KOPT-K1 (cell line): Measurements from ENCODE around the gene ENG.

Source experiments
- H3K27ac ChIP-seq: fragments of 200-600 bp; sonication (generic); 2 replicates; pipeline ENCODE4 v1.5.1; 2016; ENCODE audit warnings: antibody characterized with exemption, mild to moderate bottlenecking, low read depth, low read length; ENCODE audit not compliant: poor library complexity, severe bottlenecking
- H3K36me3 ChIP-seq: fragments of 200-600 bp; sonication (generic); 2 replicates; pipeline ENCODE4 v1.5.1; 2017; ENCODE audit warnings: antibody characterized with exemption, mild to moderate bottlenecking, low read length, moderate library complexity; ENCODE audit not compliant: insufficient read depth
- H3K9me3 ChIP-seq: fragments of 200-600 bp; sonication (generic); 2 replicates; pipeline ENCODE4 v1.5.1; 2017; ENCODE audit warnings: antibody characterized with exemption, low read length, mild to moderate bottlenecking; ENCODE audit not compliant: insufficient read depth, poor library complexity, severe bottlenecking

Gene ENG

DNA sequence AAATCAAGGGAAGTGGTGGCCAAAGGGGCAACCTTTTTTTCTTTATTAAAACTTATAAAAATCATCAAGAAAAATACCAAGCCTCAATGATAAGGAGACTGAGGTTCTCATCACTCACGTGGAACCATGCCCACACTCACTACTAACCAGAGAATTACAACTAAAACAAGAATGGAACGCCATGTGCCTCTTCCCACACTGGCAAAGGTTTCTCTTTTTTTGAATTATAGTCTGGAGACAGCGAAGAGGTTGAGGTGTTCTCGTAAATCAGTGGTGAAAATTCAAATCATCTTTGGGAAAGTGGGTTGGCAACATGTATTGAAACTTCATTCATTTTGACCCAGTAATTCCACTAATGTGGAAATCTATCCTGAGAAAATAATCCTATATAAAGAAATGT is 32.4 kb downstream of the ENG start:
- H3K9me3 ChIP-seq = no peaks in the 10 kb centered on the region
- H3K36me3 ChIP-seq = peaks cover 20% of the 10 kb centered on the region; the same call in 1 of the 2 replicates
- no peak overlapping the region for H3K27ac ChIP-seq

DNA sequence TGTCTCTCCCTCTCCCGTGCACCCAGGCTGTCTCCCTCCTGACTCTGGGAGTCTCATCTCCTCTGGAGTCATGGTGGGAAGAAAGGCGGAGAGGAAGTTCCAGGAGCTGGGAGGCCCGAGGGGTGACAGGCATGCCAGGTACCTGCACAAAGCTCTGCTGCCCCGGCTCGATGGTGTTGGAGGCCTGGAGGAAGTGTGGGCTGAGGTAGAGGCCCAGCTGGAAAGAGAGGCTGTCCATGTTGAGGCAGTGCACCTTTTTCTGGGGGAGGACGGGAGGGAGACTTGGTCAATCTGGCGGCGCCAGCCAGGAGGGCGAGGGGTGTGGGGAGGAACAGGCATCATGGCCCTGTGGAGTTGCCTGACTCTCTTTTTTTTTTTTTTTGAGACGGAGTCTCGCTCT is 35.9 kb downstream of the ENG start:
- H3K36me3 ChIP-seq = peaks cover 53% of the 10 kb centered on the region
- H3K9me3 ChIP-seq = no peaks in the 10 kb centered on the region
- H3K27ac ChIP-seq = no peak overlapping the region

DNA sequence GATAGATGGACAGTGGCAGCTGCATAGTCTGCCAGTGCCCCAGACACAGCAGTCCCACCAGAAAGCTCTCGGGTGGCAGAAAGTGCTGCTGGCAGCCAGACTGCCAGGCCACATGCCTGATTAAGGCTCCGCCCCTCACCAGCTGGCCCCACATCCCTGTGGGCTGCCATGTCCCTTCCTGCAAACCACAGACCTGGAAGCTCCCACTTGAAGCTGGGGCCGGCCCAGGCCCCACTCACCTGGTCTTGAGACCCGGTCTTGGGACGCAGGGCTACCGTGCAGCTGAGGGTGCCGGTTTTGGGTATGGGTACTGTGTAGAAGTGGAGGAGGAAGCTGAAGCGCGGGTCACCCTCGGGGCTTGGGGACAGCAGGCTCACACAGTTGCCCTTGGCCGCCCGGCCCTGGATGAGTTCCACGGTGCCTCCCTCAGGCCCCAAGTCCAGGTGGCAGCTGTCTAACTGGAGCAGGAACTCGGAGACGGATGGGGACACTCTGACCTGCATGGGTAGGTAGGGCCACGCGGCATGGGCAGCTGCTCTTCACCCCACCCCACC is 36.5 kb downstream of the ENG start:
- H3K36me3 ChIP-seq = peaks cover 60% of the 10 kb centered on the region
- H3K9me3 ChIP-seq = no peaks in the 10 kb centered on the region
- no peak overlapping the region for H3K27ac ChIP-seq

DNA sequence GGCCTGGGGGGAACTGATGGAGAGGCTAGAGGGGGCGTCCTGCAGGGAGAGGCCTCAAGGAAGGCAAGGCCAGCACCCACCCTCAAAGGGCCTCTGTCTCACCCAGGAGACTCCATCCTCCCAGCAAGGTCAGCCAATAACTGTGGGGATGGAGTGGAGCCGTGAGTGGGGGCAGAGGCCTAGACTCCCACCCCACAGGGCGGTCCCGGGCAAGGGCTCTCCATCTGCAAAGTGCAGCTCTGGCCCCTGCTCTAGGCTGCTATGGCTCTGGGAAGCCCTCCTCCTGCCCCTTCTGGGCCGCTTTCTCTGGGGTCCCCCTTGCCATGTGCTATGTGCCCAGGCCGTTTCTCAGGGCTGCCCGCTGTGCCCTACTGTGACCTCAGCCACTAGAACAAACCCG is 37.7 kb downstream of the ENG start:
- no peak overlapping the region for H3K27ac ChIP-seq
- H3K36me3 ChIP-seq = peaks cover 72% of the 10 kb centered on the region
- no peaks in the 10 kb centered on the region for H3K9me3 ChIP-seq

DNA sequence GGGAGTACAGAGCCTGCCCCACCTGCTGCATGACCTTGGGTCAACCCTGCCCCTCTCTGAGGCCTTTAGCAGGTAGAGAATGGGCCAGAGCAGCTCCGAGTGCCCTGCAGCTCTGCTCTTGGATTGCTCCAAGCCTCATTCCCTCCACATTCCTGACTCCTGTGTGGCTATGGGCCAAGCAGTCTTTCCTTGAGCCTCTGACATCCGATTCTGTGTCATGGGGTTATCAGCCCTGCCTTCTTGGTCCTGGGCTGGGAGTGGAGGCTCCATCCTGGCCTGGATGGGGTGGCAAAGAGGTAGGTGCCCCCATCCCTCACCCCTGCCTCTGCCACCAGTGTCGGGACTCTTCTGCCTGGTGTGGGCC is 38.1 kb downstream of the ENG start:
- H3K9me3 ChIP-seq = no peaks in the 10 kb centered on the region
- H3K36me3 ChIP-seq = peaks cover 75% of the 10 kb centered on the region
- H3K27ac ChIP-seq = no peak overlapping the region

DNA sequence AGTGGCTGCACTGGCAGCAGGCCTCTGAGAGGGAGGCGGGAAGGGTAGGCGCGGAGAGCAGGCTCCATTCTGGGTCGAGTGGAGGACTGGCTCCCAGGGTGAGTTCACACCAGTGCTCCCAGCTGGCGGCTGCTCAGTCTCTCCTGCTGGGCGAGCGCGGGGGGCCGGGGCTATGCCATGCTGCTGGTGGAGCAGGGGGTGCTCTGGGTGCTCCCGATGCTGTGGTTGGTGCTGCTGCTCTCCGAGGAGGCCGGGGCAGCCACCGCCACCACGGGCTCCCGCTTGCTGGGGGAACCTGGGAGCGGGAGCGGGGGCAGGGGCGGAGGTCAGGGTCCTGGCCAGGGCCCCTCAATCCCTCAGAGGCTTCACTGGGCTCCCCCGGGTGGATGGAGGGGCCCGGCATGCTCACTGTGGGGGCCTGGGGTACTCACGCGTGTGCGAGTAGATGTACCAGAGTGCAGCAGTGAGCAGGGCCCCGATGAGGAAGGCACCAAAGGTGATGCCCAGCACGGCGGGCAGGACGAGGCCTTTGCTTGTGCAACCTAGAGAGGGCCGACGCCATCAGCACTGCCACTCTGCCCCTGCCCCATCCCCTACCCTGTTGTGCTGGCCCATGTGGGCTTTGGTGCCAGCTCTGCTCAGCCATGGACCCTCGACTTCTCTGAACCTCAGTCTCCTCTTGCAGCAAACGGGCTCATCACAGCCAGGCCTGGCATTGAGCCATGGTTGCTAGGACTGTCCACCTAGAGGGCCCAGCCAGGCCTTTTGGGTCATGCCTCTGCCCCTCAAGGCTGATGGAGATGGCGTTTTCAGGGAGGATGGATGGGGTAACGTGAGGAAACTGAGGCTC is 38.7 kb downstream of the ENG start:
- peaks cover 78% of the 10 kb centered on the region for H3K36me3 ChIP-seq
- no peak overlapping the region for H3K27ac ChIP-seq
- H3K9me3 ChIP-seq = no peaks in the 10 kb centered on the region

DNA sequence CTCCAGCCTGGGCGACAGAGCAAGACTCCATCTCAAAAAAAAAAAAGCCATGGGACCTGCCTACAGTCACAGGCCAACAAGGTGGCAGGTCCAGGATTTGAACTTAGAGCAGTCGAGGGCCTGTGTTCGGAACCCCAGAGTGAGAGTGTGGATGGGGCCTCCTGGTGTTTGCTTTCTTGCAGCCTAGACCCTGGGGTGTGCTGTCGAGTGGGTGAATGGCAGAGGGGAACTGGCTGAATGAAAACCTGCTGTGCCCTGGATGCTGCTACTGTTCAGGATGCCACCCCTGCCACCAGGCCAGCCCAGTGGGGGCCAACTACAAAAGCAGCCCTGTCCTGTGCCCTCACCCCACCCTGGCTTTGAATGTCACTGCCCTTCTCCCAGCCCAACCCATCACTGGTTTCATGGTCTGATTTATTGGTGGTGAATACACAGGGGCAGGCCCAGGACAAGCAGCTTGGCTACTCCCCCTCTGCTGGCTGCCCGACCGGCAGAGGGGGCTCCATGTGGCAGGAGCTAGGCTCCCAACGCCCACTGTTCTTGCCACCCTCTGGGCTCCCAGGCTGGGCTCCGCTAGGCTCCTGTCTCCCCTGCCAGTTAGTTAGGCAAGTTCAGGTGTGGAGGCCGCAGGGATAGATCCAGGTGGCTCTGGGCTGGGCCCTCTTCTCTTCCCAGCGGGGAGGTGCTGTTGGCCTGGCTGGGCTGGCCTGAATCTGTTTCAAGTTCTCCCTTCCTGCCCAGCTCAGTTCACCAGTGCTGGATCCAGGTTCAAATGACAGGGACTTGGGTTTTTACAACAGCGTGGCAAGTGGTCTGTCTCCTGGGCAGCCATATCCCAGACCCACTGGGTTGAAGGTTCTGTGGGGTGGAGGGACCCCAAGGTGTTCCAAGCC is 39.6 kb downstream of the ENG start:
- Histone ChIP-seq H3K9me3 (no peaks in the 10 kb centered on the region), H3K36me3 (peaks cover 84% of the 10 kb centered on the region), H3K27ac (no peak overlapping the region)

DNA sequence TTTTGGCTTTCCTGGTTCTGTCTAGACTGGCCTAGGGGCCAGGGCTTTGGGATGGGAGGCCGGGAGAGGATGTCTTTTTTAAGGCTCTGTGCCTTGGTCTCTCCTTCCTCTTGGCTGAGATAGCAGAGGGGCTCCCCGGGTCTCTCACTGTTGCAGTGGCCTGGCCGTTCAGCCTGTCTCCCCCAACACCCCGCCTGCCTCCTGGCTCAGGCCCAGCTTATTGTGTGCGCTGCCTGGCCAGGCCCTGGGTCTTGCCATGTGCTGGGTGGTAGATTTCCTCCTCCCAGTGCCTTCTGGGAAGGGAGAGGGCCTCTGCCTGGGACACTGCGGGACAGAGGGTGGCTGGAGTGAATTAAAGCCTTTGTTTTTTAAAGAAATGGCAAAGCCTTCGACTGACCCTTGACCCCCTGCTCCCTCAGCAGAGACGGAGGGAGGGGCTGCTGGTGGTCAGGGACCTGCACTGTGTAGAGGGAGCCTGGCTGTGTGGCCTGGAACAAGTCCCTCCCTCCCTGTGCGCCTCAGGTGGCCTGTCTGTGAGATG is 40.7 kb downstream of the ENG start:
- no peaks in the 10 kb centered on the region for H3K9me3 ChIP-seq
- H3K36me3 ChIP-seq = peaks cover 86% of the 10 kb centered on the region
- no peak overlapping the region for H3K27ac ChIP-seq

DNA sequence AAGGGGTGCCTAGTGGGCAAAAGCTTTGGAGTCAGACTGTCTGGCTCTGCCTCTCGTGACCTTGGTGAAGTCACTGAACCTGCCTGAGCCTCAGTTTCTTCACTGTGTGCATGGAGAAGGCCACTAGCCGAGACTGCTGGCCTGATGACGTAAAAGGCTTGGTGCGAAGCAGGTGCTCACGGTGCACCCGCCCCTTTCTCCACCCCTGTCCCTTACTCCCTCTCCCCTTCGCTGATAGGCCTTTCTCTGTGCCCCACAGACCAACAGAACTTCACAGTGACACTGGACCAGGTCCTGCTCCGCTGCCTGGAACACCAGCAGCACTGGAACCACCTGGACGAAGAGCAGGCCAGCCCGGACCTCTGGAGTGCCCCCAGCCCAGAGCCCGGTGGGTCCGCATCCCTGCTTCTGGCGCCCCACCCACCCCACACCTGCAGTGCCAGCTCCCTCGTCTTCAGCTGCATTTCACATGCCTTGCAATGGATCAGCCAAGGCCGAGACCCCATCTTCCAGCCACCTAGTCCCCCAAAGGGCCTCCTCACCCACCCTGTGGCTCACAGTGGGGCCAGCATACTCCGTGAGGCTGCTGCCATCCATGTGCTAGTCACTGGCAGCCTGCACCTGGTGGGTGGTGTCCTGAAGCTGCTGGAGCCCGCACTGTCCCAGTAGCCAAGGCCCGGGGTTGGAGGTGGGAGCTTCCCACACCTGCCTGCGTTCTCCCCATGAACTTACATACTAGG is 41.4 kb downstream of the ENG start:
- H3K9me3 ChIP-seq = no peaks in the 10 kb centered on the region
- peaks cover 90% of the 10 kb centered on the region for H3K36me3 ChIP-seq
- no peak overlapping the region for H3K27ac ChIP-seq

DNA sequence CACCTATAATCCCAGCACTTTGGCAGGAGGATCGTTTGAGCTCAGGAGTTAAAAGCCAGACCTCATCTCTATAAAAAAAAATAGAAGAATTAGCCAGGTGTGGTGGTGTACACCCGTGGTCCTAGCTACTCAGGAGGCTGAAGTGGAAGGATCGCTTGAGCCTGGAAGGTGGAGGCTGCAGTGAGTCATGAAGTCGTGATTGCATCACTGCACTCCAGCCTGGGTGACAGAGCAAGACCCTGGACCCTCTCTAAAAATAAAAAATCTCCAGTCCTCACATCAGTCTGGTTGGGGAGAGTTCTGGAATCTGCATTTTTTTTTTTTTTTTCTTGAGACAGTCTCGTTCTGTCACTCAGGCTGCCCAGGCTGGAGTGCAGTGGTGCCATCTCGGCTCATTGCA is 42.4 kb downstream of the ENG start:
- Histone ChIP-seq H3K9me3 (no peaks in the 10 kb centered on the region), H3K27ac (no peak overlapping the region), H3K36me3 (peaks cover 91% of the 10 kb centered on the region)

DNA sequence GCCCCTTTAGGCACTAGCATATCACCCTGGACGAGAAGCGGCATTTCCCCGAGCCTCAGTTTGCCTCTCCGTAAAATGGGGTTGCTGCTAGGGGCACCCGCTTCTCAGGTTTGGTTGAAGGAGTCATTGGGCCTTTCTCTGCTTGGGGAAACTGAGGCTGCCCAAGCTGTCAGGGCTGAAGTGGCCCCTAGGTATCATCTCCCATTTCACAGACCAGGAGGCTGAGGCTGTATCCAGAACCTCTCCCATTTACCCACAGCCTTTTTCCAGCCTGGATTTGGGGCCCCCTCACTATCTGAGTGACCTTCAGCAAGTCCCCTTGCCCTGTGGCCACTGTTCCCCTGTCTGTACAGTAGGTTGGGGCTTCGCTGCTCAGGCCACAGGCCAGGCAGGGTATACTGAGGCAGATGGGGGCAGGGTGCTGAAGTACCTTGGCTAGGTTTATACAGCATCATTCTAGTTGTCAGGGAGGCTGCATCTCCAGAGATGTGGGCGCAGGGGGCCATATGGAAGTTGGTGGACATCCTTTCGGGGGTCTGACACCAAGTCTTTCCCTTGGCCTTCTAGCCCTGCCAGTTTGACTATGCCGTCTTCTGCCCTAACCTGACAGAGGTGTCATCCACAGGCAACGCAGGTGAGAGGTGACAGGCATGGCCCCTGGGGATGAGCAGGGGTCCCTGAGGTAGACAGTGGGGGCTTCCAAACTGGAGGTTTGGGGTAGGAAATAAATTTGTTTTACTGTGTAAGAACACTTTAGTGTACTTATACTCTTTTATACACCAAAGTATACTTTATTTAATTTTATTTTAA is 43.9 kb downstream of the ENG start:
- H3K9me3 ChIP-seq = no peaks in the 10 kb centered on the region
- peaks cover 93% of the 10 kb centered on the region for H3K36me3 ChIP-seq
- no peak overlapping the region for H3K27ac ChIP-seq

DNA sequence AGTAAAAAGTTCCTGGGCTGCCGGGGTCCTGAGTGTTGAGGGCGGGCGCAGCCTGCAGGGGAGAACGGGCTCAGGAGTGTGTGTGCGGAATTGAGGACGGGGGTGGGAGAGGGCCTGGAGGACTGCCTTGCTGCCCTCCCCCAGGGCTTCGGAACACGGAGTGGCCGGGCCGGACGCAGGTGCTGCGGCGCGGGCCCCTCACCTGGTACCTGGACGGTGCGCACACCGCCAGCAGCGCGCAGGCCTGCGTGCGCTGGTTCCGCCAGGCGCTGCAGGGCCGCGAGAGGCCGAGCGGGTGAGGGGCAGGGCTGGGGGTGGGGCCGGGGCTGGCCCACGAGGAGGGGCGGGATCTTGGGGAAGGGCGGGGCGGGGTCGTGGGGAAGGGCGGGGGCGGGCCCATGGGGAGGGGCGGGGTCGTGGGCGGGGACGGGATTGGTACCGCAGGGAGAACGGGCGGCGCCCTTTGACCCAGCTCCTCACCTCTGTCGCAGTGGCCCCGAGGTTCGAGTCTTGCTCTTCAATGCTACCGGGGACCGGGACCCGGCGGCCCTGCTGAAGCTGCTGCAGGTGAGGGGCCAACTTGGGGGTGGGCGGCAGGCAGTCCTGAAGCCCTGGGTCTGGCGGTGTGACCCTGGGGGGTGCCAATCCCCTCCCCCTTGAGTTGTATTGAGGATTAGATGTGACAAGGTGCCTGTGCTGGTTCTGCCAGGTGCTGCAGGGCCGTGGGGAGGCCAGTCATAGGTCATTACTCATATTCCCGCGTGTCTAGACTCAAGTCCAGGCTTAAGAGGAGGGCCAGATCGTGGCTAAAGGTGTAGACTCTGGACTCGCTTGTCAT is 44.7 kb downstream of the ENG start:
- Histone ChIP-seq H3K36me3 (peaks cover 91% of the 10 kb centered on the region), H3K27ac (no peak overlapping the region), H3K9me3 (no peaks in the 10 kb centered on the region)

DNA sequence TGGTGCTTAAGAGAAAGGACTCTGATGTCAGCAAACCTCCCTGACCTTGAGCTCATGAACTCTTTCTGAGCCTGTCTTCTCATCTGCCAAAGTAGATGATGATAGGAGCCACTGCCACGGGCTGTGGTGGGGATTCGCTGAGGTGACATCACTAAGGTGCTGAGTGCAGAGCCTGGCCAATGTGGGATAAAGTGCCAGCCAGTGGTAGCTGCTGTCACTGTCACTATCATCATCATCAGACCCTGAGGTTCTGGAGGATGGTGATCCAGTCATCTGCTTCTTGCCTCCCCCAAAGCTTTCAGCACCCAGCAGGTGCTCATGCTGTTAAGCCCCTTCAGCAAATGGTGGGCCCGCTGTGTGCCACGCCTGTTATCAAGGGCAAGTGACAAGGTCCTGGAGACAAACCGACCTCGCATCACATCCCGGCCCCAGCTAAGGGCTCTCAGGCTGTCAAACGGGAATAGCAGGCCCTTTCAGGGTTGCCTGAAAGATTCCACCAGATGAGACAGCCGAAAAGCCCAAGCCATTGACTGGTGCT is 45.4 kb downstream of the ENG start:
- peaks cover 90% of the 10 kb centered on the region for H3K36me3 ChIP-seq
- H3K27ac ChIP-seq = no peak overlapping the region
- no peaks in the 10 kb centered on the region for H3K9me3 ChIP-seq
